ENCODE measurements around the gene MPPED2.

DNA sequence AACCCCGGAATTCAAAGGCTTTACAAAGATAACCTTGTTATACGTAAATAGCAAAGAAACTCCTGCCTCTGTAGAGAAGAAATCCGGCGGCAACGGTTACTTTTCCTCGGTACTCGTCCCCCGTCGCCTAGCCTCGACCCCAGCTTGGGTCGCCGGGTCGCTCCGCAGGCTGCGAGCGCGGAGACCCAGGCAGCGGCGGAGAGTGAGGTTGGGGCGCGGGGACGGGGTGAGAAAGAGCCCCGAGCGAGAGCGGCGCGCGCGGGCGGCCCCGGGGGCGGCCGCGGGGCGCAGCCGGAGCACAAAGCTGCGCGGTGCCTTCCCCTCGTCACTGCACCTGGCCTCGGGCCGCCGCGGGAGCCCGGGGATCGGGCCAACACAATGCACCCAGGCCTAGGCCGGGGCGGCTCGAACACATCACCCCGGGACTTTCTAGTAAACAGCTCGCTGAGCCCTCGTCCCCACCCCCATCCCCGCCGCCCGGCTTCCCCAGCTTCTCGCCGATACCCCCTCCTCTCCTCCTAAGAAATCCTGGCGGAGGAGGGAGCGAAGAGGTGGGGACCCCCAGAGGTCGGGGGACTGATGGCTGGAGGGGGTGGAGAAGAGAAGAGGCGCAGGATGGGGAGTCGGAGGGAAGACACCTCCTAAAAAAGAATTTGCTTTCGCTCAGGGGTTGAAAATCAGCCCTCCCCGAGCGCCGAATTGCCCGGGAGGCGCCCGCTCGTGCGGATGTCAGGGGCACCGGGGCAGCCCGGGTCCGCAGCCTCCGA lies 845 bp downstream of the MPPED2 start:
- TF ChIP-seq POLR2A (IDR thresholded peaks at IDR 0.05; ENCODE audit: low read depth, low read length): no peak
- no peak for TF ChIP-seq POLR2AphosphoS5 (IDR thresholded peaks at IDR 0.05; ENCODE audit: low read depth, low read length)

Measured in GM12892 (cell line).